PC-3 (cell line): ENCODE data around the gene LSG1. TPM values are rescaled to one million over a fixed set of nuclear protein-coding genes. Genes with fewer than 3 reads are reported as not detected.

Experiments used
- ATAC-seq: fragments of 200-7000 bp; cut with Tn5 transposase; 2 replicates; pipeline ENCODE4 v1.9.1; 2020; ENCODE audit warnings: mild to moderate bottlenecking, moderate library complexity
- BruUV-seq: library from RNA; stranded (reverse); fragments of 400-500 nt; replicated peaks from 2 replicates; lab custom pipeline; 2021; lab: Mats Ljungman, UMichigan
- CTCF ChIA-PET: fragments of 300-600 bp; sonication (Branson Sonifier 250); formaldehyde crosslinking; loops from one replicate; lab custom pipeline; 2022; ENCODE audit warnings: antibody characterized with exemption; lab: Charles Lee
- POLR2A ChIA-PET: fragments of 300-600 bp; sonication (Branson Sonifier 250); formaldehyde crosslinking; loops from one replicate; lab custom pipeline; 2022; ENCODE audit warnings: antibody characterized with exemption; ENCODE audit not compliant: unreplicated experiment; lab: Charles Lee
- DNase-seq: peaks from one replicate; pipeline ENCODE4 v3.0.0-alpha.2; 2015
- H2AFZ ChIP-seq: fragments of 300-600 bp; sonication (generic); 2 replicates; pipeline ENCODE4 v1.6.0; 2016; ENCODE audit warnings: antibody characterized with exemption, low read length
- H3F3A ChIP-seq: fragments of 300-600 bp; sonication (generic); one replicate; pipeline ENCODE4 v1.6.0; 2017; ENCODE audit warnings: antibody characterized with exemption, low read length, control low read depth, mild to moderate bottlenecking; ENCODE audit not compliant: unreplicated experiment
- H3K27ac ChIP-seq: fragments of 300-600 bp; sonication (generic); 2 replicates; pipeline ENCODE4 v1.5.1; 2016; ENCODE audit warnings: mild to moderate bottlenecking, low read length
- H3K27me3 ChIP-seq: fragments of 300-600 bp; sonication (generic); 2 replicates; pipeline ENCODE4 v1.6.1; 2016; ENCODE audit warnings: low read length, mixed read lengths
- H3K36me3 ChIP-seq: fragments of 300-600 bp; sonication (generic); 2 replicates; pipeline ENCODE4 v1.6.1; 2016; ENCODE audit warnings: low read depth, mixed run types, low read length, mixed read lengths
- H3K4me1 ChIP-seq: fragments of 300-600 bp; sonication (generic); 2 replicates; pipeline ENCODE4 v1.5.1; 2016; ENCODE audit warnings: low read length; ENCODE audit not compliant: insufficient read depth
- H3K4me2 ChIP-seq: fragments of 300-600 bp; sonication (generic); 2 replicates; pipeline ENCODE4 v1.6.0; 2016; ENCODE audit warnings: low read length
- H3K4me3 ChIP-seq: fragments of 300-600 bp; sonication (generic); 2 replicates; pipeline ENCODE4 v1.5.1; 2016; ENCODE audit warnings: mild to moderate bottlenecking, low read length, mixed read lengths
- H3K79me2 ChIP-seq: fragments of 300-600 bp; sonication (generic); 2 replicates; pipeline ENCODE4 v1.6.1; 2017; ENCODE audit warnings: low read length, mixed read lengths
- H3K9ac ChIP-seq: fragments of 300-600 bp; sonication (generic); 2 replicates; pipeline ENCODE4 v1.6.0; 2016; ENCODE audit warnings: mild to moderate bottlenecking, low read length
- H3K9me2 ChIP-seq: fragments of 300-600 bp; sonication (generic); replicated peaks from 2 replicates; pipeline ENCODE4 v1.6.1; 2016; ENCODE audit warnings: mixed run types, low read length, mixed read lengths
- H3K9me3 ChIP-seq: fragments of 300-600 bp; sonication (generic); 2 replicates; pipeline ENCODE4 v1.6.1; 2016; ENCODE audit warnings: low read length, mixed read lengths
- H4K20me1 ChIP-seq: fragments of 300-600 bp; sonication (generic); 2 replicates; pipeline ENCODE4 v1.6.1; 2016; ENCODE audit warnings: low read length, mixed read lengths
- CTCF ChIP-seq: fragments of 300-600 bp; sonication (generic); conservative IDR thresholded peaks from 2 replicates; pipeline ENCODE4 v1.5.1; 2017; ENCODE audit warnings: antibody characterized with exemption, low read depth, mild to moderate bottlenecking, low read length
- EZH2 ChIP-seq: fragments of 300-600 bp; sonication (generic); IDR thresholded peaks from one replicate; pipeline ENCODE4 v1.6.1; 2017; ENCODE audit warnings: antibody characterized with exemption, mild to moderate bottlenecking, low read length; ENCODE audit not compliant: unreplicated experiment
- EZH2phosphoT487 ChIP-seq: fragments of 300-600 bp; sonication (generic); IDR thresholded peaks from 2 replicates; pipeline ENCODE4 v1.6.1; 2018; ENCODE audit warnings: mild to moderate bottlenecking, antibody characterized with exemption, low read length, borderline replicate concordance
- intact Hi-C: fragments of 100-400 bp; cut with micrococcal nuclease; formaldehyde crosslinking; loops from 2 replicates; pipeline ENCODE4 v1.9.0; 2023
- total RNA-seq: library from RNA; depleted of rRNA; stranded (reverse); fragments of >200 nt; gene quantifications from 2 replicates; pipeline ENCODE4 v1.2.3, GENCODE V29; 2014

LSG1 gene
- total RNA-seq, 1 experiment from 2014 or later, result 83.8 TPM

GRCh38 chr3:194680888-194681615 lies 9.1 kb upstream of the LSG1 start:
- Histone ChIP-seq H3K27me3 (no peaks in the 10 kb centered on the region), H4K20me1 (peaks cover 1% of the 10 kb centered on the region; the same call in 1 of the 2 replicates), H3K9me3 (no peaks in the 10 kb centered on the region), H2AFZ (no peak overlapping the region), H3K9ac (no peak overlapping the region), H3F3A (no peaks in the 10 kb centered on the region), H3K36me3 (no peaks in the 10 kb centered on the region), H3K27ac (no peak overlapping the region), H3K79me2 (peaks cover 3% of the 10 kb centered on the region), H3K4me1 (peaks cover 20% of the 10 kb centered on the region), H3K9me2 (no peaks in the 10 kb centered on the region), H3K4me3 (no peak overlapping the region), H3K4me2 (no peak overlapping the region)
- POLR2A ChIA-PET, result no interaction called here
- CTCF ChIA-PET, result no interaction called here
- intact Hi-C loops, result loop anchor here (10.0 kb wide), 1 partner anchor 844 kb away; no protein-coding TSS in a partner anchor
- ATAC-seq (no peak), DNase-seq (no peak)
- no peak for TF ChIP-seq EZH2
- TF ChIP-seq CTCF, result no peak
- TF ChIP-seq EZH2phosphoT487, result no peak
- BruUV-seq, result no TSS peak

GRCh38 chr3:194676471-194676870 lies 4.5 kb upstream of the LSG1 start:
- Histone ChIP-seq H3K9me3 (no peaks in the 10 kb centered on the region), H3K9ac (no peak overlapping the region), H3K4me3 (no peak overlapping the region), H3K27ac (no peak overlapping the region), H3K9me2 (no peaks in the 10 kb centered on the region), H2AFZ (no peak overlapping the region), H3F3A (no peaks in the 10 kb centered on the region), H3K36me3 (no peaks in the 10 kb centered on the region), H3K27me3 (no peaks in the 10 kb centered on the region), H3K4me2 (no peak overlapping the region), H3K79me2 (peaks cover 6% of the 10 kb centered on the region), H4K20me1 (no peaks in the 10 kb centered on the region), H3K4me1 (no peaks in the 10 kb centered on the region)
- BruUV-seq, result no TSS peak
- CTCF ChIA-PET, result no interaction called here
- DNase-seq (no peak), ATAC-seq (no peak)
- intact Hi-C loops, result no loop called here
- POLR2A ChIA-PET, result no interaction called here
- TF ChIP-seq EZH2 (no peak), CTCF (no peak), EZH2phosphoT487 (no peak)

GRCh38 chr3:194675680-194676079 lies 3.7 kb upstream of the LSG1 start:
- no peak overlapping the region for H3K27ac ChIP-seq
- H4K20me1 ChIP-seq, result peaks cover 7% of the 10 kb centered on the region
- H3K27me3 ChIP-seq, result no peaks in the 10 kb centered on the region
- H3K9me2 ChIP-seq, result no peaks in the 10 kb centered on the region
- no peak overlapping the region for H2AFZ ChIP-seq
- no peak overlapping the region for H3K4me2 ChIP-seq
- H3K9ac ChIP-seq, result no peak overlapping the region
- ATAC-seq (no peak), DNase-seq (no peak)
- no peaks in the 10 kb centered on the region for H3K9me3 ChIP-seq
- BruUV-seq, result no TSS peak
- no peaks in the 10 kb centered on the region for H3F3A ChIP-seq
- ChIA-PET CTCF (no interaction called here), POLR2A (no interaction called here)
- H3K79me2 ChIP-seq, result peaks cover 14% of the 10 kb centered on the region
- TF ChIP-seq EZH2, result no peak
- TF ChIP-seq CTCF, result no peak
- TF ChIP-seq EZH2phosphoT487, result no peak
- H3K4me3 ChIP-seq, result no peak overlapping the region
- peaks cover 6% of the 10 kb centered on the region for H3K4me1 ChIP-seq
- no peaks in the 10 kb centered on the region for H3K36me3 ChIP-seq
- intact Hi-C loops, result no loop called here
